GM18498 (cell line): ENCODE results near the gene SH3GLB1.
"Not testable (repeated sequence)": the region's sequence is repeated elsewhere in the genome, so short reads cannot be mapped to it uniquely, and the experiment has no call there.

Experiments
- ATAC-seq: cut with Tn5 transposase; IDR thresholded peaks from one replicate; pipeline ENCODE4 v1.9.1; 2021; ENCODE audit warnings: mild to moderate bottlenecking, moderate library complexity; ENCODE audit not compliant: unreplicated experiment

The SH3GLB1 gene

DNA sequence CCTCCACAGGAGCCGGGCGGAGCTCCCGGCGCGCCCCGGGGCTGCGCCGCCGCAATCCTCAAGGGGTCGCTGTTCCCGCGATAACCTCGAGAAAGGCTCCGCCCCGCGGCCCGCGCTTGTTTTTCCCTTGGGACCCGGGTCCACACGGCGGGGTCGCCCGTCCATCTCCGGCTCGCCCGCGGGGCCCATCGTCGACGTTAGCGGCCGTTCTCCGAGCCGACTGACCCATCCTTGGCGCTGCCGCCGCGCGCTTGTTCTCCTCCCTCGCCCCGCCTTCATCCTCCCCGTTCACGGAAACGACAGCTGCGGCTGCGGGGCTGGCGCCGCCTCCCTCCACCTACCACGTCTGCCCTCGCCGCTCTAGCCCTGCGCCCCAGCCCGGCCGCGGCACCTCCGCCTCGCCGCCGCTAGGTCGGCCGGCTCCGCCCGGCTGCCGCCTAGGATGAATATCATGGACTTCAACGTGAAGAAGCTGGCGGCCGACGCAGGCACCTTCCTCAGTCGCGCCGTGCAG, at the start of gene SH3GLB1:
SH3GLB1 (plus strand) TSS at position 119 of the 514 bp plus-strand sequence; CDS start at position 443, 324 bp downstream.
- peak; percentile 88 for ATAC-seq

DNA sequence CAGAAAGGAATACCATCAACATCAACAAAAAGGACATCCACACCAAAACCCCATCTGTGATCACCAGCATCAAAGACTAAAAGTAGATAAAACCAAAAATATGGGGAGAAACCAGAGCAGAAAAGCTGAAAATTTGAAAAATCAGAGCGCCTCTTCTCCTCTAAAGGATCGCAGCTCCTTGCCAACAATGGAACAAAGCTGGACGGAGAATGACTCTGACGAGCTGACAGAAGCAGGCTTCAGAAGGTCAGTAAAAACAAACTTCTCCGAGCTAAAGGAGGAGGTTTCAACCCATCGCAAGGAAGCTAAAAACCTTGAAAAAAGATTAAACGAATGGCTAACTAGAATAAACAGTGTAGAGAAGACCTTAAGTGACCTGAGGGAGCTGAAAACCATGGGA, 46.0 kb upstream of the SH3GLB1 start:
- ATAC-seq = not testable (repeated sequence)

DNA sequence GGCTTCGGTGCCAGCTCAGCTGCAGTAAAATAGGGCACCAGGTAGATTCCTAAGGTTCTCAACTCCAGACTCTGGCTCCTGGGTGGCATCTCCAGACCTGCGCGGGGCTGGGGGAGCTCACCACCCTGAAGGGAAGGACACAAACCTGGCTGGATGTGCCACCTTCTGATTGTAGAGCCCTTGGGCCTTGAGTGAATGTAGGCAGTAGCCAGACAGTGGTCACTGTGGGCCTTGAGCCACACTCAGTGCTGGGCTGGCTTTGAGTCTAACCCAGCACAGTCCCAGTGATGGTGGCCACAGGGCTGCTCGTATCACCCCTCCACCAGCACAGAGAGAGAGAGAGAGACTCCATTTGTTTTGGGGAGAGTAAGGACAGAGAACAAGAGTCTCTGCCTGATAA, 38.0 kb upstream of the SH3GLB1 start:
- no peak for ATAC-seq

DNA sequence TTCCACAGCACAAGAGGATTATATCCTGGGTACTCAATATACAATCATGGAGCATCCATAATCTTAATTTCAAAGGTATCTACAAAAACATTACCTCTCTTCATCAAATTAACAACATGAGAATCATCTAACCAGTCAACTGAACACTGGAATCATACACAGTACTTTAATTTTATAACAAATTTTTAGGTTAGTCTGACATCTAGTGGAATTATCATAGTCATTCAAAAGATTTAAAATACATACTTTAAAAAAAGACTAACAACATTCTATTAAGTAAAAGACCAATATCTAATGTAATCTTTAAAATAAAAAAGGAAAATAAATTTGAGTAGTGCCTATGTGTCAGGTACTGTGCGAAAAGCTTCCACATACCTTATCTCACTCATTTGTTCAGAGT, 16.8 kb upstream of the SH3GLB1 start:
- no peak for ATAC-seq

DNA sequence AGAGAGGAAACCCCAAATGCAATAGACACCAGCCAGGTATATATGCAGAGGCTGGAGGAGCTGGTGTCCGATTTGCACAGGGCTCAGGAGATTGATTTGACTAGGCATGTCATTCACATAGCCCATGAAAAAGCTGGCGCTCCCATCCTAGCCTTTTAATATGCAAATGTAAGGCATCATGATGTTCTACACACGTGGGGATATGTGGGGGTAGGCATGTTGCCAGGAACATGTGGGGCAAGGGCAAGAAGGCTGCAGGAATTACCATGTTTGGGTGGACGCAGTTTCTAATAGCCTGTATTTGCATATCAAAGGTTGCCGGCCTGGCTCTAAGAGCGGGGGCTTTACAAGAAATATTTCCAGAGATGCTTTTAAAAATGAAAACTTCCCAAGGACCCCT, 11.7 kb upstream of the SH3GLB1 start:
- no peak for ATAC-seq

DNA sequence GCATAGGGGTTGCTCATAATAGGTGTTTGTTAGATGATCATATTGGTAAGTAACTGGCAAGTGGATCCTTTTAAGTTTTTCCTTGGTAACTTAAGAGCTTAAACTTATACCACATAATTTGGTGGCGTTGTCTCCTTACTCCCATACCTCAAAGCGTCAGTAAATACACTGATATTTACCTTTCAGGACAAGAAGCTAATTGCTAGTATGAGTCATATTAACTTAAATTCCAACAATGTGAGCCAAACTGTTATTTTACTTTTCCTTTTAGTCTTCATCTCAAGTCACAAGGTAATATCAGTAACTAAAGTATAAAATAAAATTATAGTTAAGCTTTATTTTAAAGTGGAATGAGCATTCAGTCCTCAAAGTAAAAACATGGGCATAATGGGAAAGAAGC, 9.0 kb upstream of the SH3GLB1 start:
- ATAC-seq = no peak

DNA sequence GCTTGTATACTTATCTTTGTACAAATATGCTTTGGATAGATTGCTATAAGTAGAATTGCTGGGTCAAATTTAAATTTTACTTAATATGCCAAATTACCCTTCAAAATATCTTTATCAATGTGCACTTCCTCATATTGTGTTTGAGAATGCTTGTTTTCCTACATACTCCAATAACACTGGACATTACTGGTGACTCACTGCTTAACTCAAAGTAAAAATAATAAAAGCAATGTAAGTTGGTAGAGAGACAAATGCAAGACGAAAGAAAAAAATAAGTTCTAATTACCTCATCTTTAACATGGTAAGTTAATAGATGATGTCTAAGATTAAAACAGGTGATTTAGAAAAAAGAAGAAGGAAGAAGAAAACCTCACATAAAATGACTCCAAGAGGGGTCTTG, 7.9 kb upstream of the SH3GLB1 start:
- ATAC-seq = no peak

DNA sequence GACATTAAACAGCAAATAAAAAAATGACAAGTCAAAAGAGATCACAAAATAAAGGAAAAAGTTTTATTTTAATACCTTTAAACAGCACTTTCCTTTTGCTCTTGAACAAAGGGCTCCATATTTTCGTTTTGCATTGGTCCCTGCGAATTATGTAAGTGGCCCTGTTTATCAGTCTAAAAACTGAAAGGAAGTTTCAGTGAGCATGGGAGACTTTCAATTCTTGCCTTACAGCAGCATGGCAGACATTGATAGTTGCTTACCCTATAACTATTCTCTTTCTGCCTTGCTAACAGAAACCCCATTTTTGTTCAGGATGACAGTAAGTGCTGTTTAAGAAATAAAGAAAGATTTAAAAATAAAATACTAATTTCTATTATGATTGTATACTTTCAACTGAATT, 5.2 kb upstream of the SH3GLB1 start:
- peak; percentile 60 for ATAC-seq

DNA sequence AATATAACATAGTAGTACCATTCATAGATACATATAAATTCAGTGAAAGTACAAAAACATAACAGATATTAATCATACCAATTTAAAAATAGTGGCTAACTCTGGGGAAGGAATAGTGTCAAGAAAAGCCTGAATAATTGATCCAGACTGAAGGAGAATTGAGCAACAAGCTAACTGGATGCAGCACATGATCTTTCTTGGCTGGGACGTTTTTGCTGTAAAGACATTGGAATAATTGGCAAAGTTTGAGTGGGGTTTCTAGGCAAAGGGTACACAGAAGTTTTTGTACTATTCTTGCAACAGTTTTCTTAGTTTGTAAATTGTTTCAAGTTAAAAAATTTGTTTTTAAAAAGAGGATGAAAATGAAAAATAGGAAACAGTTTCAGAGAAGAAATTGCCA, 2.6 kb upstream of the SH3GLB1 start:
- no peak for ATAC-seq

DNA sequence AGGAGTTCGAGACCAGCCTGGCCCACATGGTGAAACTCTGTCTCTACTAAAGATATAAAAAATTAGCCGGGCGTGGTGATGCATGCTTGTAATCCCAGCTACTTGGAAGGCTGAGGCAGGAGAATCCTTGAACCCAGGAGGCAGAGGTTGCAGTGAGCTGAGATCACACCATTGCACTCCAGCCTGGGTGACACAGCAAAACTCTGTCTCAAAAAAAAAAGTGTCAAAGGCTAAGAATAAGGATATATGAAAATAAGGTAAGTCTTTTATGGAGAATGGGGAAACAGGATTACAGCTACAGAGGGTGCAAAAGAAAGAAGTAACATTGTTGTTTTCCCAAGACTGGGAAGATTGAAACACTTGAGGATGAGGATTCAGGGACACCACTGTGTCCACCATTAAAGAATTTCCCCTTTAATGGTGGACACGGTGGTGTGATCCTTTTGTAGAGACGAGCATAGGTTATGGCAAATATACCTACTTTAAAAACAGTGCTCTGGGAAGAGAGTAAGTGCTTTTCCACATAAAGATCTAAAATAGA, 1.4 kb upstream of the SH3GLB1 start:
- ATAC-seq = not testable (repeated sequence)

DNA sequence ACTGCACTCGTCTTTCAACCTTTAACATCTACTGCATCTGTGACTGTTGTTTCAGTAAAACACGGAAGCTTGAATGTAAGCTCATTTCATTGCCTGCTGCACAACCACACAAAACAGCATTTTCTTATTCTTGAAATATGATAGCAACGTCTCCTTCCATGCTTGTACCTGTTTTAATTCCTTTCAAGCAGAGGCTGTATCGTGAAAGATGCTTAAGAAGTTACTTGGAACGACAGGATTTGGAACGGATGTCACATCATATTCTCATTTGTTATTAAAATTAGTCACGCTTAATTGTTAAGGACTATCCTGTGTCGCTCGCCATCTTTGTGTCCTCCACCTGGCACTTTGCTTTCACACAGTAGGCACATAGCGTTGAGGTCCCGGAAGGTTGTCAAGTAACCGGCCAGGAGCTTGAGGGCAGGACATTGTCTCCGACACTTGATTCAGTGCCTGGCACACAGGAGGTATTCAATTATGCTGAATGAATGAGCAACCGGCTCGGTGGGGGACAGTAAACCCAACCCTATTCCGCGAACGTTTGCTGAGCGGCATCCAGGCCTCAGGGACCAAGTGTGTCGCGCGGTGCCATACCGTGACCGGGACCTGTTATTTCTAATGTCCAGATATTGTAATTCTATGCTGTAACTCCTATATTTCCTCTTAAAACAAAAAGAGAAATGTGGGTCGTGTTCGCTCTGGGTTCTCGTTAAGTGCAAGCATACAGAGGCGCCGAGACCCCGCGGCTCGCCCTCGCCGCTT, 499 bp upstream of the SH3GLB1 start:
- peak; percentile 43 for ATAC-seq

DNA sequence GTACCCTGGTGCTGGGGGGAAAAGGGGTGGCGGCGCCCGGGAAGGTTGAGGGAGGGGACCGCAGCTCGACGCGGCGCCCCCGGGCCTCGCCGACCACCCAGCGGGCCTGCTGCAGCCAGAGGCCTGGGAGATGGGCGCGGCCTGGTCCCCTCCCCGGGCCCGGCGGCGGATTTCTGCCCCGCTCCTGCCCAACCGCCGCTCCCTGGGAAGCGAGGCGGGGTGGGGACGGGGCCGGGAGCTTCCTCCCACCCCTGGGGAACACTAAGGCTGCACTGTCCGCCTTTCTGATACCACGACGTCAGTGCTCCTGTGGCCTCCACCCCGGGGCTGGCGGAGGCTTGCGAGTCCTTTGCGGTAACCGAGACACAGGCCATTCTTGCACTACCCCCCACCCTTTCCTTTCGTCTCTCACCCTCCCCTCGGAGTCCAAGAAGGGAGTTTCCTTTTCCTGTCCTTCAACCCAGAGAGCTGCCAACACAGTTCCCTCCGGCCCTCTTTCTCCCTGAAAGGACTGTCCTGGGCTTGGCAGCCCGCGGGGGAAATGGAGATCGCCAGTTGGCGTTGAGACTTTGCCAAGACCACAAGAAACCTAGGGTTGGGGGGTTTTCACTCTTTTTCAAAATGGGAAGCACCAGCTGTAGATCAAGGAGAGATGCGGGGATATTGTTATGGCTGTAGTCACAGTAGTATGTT, 742 bp downstream of the SH3GLB1 start:
- peak; percentile 36 for ATAC-seq

DNA sequence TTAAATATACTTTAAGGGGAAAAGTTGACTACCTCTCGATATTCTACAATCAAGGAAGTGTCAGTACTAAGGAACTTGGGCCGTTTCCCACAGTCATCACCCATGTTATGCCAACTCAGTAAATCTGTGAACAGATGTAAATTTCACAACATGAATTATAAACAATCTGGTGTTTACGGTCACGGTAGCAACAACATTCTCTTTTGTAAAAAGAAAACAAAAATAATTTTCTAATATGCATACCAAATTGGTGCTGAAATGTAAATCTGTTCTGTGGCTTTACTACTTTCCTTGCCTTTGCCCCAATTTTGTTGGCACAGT, 1.2 kb downstream of the SH3GLB1 start:
- ATAC-seq = no peak

DNA sequence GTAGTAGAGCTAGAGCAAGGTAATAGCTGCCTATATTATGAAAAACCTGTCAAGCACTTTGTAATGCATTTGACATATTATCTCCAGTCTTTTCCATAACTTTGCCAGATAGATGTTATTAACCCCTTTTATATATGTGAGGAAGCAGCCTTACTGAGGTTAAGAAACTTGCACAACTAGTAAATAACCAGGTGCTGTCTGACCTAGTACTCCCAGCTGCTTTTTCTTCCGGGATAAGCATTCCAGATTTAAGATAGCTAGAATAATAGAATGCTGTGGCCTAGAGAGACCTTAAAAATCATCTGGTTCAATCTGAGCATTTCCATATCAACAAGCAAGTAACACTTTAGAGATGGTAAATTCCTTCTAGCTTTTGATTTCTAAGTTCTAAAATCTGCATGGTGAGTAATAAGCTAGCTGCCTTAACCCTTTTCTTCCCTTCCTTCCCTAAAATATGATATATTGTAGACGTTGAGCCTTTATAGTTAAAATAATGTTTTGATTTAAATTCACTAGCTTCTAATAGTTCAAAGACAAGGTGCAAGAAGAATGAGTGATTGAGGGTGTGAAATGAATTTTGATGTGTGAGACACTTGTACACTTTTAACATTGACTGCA, 1.8 kb downstream of the SH3GLB1 start:
- ATAC-seq = no peak

DNA sequence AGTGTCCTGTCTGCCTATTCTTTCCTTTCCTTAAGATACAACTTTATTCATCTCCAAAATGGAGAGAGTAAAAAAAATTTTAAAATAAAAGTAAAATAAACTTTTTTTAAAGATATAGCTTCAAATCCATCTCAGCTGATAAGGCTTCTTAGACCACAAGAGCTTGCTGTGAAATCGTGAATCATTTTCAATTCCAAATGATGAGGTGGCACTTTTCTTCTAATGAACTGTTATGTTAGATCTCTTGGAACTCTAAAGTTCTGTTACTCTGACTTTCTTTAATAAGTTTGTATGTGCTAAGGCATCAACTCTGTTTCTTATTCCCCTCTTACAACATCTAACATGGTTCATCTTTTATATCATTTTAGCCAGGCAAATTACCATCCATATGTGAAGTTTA, 4.5 kb downstream of the SH3GLB1 start:
- no peak for ATAC-seq

DNA sequence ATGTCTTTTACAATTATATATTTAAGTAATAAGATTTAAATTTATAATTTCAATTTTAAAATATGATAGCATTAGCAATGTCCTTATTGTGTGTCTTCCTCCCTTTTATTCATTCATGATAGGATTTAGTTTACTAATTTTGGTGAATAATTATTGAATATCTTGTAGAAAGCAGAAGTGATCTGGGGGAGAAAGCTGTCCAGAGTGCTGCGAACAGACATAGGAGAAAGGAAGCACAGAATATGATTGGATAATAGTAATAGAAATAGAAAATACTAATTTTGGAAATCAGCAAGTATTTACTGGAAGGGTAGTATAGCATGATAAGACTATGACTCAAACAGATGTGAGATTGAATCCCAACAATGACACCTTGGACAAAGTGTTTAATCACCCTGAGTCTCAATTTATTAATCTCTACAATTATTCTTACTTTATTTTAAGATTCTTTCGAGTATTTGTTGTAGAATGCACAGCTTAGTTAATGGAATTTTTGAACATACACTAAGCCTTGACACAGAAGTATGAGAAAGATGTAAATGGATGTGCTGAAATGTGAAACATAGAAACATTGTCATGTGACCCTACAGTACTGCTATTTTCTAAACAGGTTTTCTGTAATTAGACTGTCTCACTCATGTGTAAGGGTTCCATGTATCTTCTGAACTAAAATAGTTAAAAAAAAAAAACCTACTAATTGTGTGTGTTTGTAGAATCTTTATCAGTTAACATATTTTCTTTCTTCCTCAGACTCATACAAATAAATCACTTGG, 7.9 kb downstream of the SH3GLB1 start:
- no peak for ATAC-seq

DNA sequence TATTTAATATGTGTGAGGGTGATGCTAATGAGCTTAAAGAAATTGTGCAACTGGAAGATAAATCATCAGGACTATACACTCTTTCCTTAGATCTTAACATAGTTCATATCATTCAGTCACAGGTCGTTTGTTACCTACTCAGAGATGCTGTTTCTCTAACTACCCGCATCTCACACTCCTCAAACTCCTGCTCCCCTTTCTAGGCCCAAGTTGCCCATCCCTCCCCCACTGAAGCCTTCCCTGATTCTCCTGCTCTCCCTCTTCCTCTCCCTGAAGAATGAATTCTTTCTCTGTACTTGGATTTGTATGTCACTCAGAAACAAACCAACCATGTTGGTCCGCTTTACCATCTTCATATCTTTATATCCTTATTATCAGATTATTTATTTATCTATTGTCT, 9.1 kb downstream of the SH3GLB1 start:
- ATAC-seq = no peak

DNA sequence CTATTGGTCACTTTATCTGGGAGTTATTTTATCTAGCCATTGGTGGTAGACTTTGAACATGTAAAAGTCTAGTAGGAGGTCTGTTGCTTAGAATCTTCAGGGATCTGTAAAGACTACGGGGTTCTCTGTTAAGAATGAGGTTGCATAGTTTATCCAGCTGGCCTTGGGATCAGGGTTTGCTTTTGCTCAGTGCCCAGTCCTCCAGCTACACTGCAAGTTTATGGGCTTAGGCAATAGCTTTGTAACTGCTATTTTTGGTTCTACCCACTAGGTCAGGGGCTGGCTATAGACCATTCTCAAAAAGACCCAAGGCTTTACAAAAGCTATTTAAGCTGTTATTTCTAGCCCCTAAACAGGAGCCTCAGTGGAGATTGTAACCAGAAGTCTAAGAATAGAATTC, 9.8 kb downstream of the SH3GLB1 start:
- no peak for ATAC-seq

DNA sequence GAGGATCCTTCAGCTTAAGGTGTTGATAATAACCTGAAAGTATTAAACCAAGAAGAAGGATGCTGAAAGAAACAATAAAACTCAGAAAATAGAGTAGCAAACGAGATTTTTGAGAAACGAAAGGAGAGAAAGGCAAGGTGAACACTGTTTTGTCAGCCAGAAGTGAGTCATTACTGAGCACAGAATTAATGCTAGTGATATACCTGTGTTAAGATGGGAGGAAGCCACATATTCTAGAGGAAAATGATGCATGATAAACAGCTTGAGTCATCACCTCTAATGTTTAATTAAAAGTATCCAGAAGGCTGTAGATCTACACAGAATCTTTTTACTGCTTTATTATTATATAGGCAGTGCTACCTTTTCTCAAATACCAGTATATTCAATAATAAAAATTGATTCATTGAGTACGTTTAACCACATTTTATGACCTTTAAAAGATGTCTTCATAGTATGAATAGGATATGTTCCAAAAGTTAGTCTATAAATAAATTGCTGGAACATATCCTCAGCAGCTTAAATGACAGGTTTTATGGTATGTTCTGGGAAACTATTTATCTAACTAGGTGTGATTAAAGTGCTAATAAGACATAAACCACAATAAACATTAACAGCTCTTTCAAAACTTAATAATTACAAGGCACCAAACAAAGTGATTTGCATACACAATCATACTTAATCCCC, 10.3 kb downstream of the SH3GLB1 start:
- ATAC-seq = no peak

DNA sequence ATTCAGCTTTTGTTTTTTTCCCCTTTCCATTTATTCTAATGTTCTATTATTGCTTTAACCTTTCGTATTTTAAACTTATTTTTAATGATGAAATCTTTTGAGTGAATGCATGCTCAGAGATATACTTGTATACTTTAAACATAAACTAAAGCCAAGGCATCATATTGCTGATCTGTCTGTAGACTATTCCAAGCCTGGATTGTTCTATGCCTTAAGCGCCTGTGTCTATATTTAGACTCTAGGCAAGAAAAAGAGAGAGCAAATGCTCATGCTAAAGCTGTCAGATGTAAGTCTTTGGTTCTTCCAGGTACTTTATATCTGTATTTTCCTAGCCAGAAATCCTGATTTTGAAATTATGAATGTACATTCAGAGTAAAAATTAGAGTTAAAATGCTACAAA, 14.4 kb downstream of the SH3GLB1 start:
- ATAC-seq = no peak
